ENCODE results near the gene SLC4A7.

The SLC4A7 gene

DNA sequence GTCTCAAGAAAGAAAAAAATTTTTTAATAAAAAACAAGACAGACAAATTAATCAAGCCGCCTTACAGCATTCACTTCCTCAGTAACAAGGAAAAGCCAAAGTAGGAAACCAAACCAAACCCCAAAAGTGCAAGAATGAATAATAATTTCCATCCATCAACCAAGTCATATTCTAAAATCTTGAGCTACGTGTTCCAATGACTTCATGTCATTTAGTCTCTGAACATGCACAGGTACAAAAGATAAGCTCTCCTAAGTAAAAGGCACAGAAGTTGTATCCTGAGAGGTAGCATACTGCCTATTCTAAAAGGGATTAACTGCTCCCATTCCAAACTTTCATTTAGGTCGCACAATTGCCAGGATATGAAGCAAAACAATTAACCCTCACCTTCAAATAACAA is 29.7 kb downstream of the SLC4A7 start:
- Histone ChIP-seq H3K4me3 (ENCODE audit: low read length) (no peak overlapping the region), H3K27me3 (ENCODE audit: control insufficient read depth, low read length) (no peaks in the 10 kb centered on the region), H3K4me2 (ENCODE audit: low read length) (no peak overlapping the region), H3K4me1 (ENCODE audit: control insufficient read depth, low read length) (no peaks in the 10 kb centered on the region), H3K9me2 (replicated peaks; ENCODE audit: control insufficient read depth, low read length) (no peaks in the 10 kb centered on the region), H3F3A (ENCODE audit: control insufficient read depth, insufficient read depth) (no peaks in the 10 kb centered on the region; the same call in 1 of the 2 replicates), H4K20me1 (ENCODE audit: control insufficient read depth, insufficient read depth, low read depth, low read length) (peaks cover 3% of the 10 kb centered on the region; the same call in 1 of the 2 replicates), H3K36me3 (ENCODE audit: control insufficient read depth, low read length) (peaks cover 29% of the 10 kb centered on the region), H3K79me2 (ENCODE audit: control insufficient read depth, low read length) (peaks cover 88% of the 10 kb centered on the region), H3K27ac (ENCODE audit: low read depth, low read length) (no peak overlapping the region), H3K9me3 (ENCODE audit: control insufficient read depth, insufficient read depth, low read length) (no peaks in the 10 kb centered on the region)
- TF ChIP-seq, protein P1, sequence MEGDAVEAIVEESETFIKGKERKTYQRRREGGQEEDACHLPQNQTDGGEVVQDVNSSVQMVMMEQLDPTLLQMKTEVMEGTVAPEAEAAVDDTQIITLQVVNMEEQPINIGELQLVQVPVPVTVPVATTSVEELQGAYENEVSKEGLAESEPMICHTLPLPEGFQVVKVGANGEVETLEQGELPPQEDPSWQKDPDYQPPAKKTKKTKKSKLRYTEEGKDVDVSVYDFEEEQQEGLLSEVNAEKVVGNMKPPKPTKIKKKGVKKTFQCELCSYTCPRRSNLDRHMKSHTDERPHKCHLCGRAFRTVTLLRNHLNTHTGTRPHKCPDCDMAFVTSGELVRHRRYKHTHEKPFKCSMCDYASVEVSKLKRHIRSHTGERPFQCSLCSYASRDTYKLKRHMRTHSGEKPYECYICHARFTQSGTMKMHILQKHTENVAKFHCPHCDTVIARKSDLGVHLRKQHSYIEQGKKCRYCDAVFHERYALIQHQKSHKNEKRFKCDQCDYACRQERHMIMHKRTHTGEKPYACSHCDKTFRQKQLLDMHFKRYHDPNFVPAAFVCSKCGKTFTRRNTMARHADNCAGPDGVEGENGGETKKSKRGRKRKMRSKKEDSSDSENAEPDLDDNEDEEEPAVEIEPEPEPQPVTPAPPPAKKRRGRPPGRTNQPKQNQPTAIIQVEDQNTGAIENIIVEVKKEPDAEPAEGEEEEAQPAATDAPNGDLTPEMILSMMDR (IDR thresholded peaks at IDR 0.05; ENCODE audit: low read depth, low read length, poor library complexity, severe bottlenecking) = no peak
- TF ChIP-seq EZH2phosphoT487 (IDR thresholded peaks at IDR 0.05; ENCODE audit: borderline replicate concordance, low read length) = no peak

DNA sequence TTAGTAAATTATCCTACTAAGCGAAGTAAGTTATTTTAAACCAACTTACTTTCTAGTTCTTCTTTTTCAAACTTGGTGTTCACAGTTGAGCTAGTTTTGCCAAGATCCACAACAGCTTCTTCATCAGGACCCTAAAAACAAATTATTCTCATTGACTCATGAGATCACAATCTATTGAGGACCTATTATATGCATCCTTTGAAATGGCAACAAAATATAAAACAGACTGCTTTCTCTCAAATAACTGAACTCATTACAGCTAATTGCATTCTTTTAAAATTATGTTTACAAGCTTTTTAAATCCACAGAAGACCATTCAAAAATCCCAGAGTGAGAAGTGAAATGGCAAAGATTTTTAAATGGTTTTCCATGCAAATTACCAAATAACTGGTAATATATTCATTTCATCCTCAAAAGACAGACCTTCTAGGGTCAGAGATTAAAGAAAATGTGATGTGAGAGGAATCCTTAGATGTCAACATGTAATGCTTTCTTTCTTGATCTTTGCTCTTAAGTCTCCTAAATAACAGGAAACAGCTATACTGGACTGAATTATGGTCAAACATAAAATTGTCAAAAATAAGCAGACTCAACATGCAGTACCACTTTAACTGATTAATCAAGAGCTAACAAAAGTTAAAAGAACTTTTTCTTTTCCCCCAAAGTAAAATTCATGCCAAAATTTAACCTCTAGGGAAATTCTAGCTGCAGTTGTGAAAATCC is 31.7 kb downstream of the SLC4A7 start:
- Histone ChIP-seq H3K9me3 (ENCODE audit: control insufficient read depth, insufficient read depth, low read length) (no peaks in the 10 kb centered on the region), H3K4me1 (ENCODE audit: control insufficient read depth, low read length) (no peaks in the 10 kb centered on the region), H3K36me3 (ENCODE audit: control insufficient read depth, low read length) (peaks cover 41% of the 10 kb centered on the region), H3K79me2 (ENCODE audit: control insufficient read depth, low read length) (peaks cover 71% of the 10 kb centered on the region), H3K9me2 (replicated peaks; ENCODE audit: control insufficient read depth, low read length) (no peaks in the 10 kb centered on the region), H3F3A (ENCODE audit: control insufficient read depth, insufficient read depth) (no peaks in the 10 kb centered on the region; the same call in 1 of the 2 replicates), H3K27ac (ENCODE audit: low read depth, low read length) (no peak overlapping the region), H3K4me3 (ENCODE audit: low read length) (no peak overlapping the region), H4K20me1 (ENCODE audit: control insufficient read depth, insufficient read depth, low read depth, low read length) (peaks cover 3% of the 10 kb centered on the region; the same call in 1 of the 2 replicates), H3K4me2 (ENCODE audit: low read length) (no peak overlapping the region), H3K27me3 (ENCODE audit: control insufficient read depth, low read length) (no peaks in the 10 kb centered on the region)
- TF ChIP-seq, protein P1 (IDR thresholded peaks at IDR 0.05; ENCODE audit: low read depth, low read length, poor library complexity, severe bottlenecking) = no peak
- no peak for TF ChIP-seq EZH2phosphoT487 (IDR thresholded peaks at IDR 0.05; ENCODE audit: borderline replicate concordance, low read length)

DNA sequence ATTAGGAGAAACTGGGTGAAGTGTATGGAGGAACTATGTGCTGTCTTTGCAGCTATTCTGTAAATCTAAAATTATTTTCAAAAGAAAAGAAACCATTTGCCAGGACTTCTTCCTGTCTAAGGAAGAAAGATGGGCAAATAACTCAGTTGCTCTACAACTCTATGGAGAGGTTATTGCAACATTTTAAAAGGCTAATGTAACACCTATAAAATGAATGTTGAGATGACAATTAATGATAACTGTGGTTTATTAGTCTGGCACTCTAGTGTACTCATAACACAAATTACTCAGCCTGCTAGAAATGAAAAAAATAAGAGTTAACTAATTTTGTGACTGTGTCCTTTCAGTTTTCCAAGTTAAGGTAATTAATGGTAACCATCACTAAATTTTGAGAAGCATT is 32.3 kb downstream of the SLC4A7 start:
- H3K9me2 ChIP-seq (replicated peaks; ENCODE audit: control insufficient read depth, low read length) = no peaks in the 10 kb centered on the region
- H3K9me3 ChIP-seq (ENCODE audit: control insufficient read depth, insufficient read depth, low read length) = no peaks in the 10 kb centered on the region
- no peak overlapping the region for H3K27ac ChIP-seq (ENCODE audit: low read depth, low read length)
- H4K20me1 ChIP-seq (ENCODE audit: control insufficient read depth, insufficient read depth, low read depth, low read length) = peaks cover 3% of the 10 kb centered on the region; the same call in 1 of the 2 replicates
- H3K4me2 ChIP-seq (ENCODE audit: low read length) = no peak overlapping the region
- no peak overlapping the region for H3K4me3 ChIP-seq (ENCODE audit: low read length)
- peaks cover 39% of the 10 kb centered on the region for H3K36me3 ChIP-seq (ENCODE audit: control insufficient read depth, low read length)
- TF ChIP-seq EZH2phosphoT487 (IDR thresholded peaks at IDR 0.05; ENCODE audit: borderline replicate concordance, low read length) = no peak
- TF ChIP-seq, protein P1 (IDR thresholded peaks at IDR 0.05; ENCODE audit: low read depth, low read length, poor library complexity, severe bottlenecking) = no peak
- no peaks in the 10 kb centered on the region for H3K4me1 ChIP-seq (ENCODE audit: control insufficient read depth, low read length)
- no peaks in the 10 kb centered on the region; the same call in 1 of the 2 replicates for H3F3A ChIP-seq (ENCODE audit: control insufficient read depth, insufficient read depth)
- no peaks in the 10 kb centered on the region for H3K27me3 ChIP-seq (ENCODE audit: control insufficient read depth, low read length)
- H3K79me2 ChIP-seq (ENCODE audit: control insufficient read depth, low read length) = peaks cover 64% of the 10 kb centered on the region

All from DOHH2 (cell line).